Measurements from ENCODE around the gene CAMSAP1.

CAMSAP1 gene

GRCh38 chr9:135937521-135938489 is 30.5 kb upstream of the CAMSAP1 start:
- no peak for DNase-seq

- DNase-seq = no peak
These were observed 25.8 kb upstream of the CAMSAP1 start for GRCh38 chr9:135933114-135933513.

GRCh38 chr9:135932656-135933055 is 25.3 kb upstream of the CAMSAP1 start:
- no peak for DNase-seq

GRCh38 chr9:135931349-135931820 is 24.0 kb upstream of the CAMSAP1 start:
- DNase-seq = no peak

GRCh38 chr9:135930446-135931345 is 23.4 kb upstream of the CAMSAP1 start:
- no peak for DNase-seq

GRCh38 chr9:135929656-135930445 is 22.5 kb upstream of the CAMSAP1 start:
- no peak for DNase-seq

- no peak for DNase-seq
These were observed 21.6 kb upstream of the CAMSAP1 start for GRCh38 chr9:135928731-135929655.

GRCh38 chr9:135928074-135928730 is 20.9 kb upstream of the CAMSAP1 start:
- no peak for DNase-seq

GRCh38 chr9:135927195-135928013 is 20.1 kb upstream of the CAMSAP1 start:
- no peak for DNase-seq

- no peak for DNase-seq
These were observed 19.3 kb upstream of the CAMSAP1 start for GRCh38 chr9:135926402-135927194.

GRCh38 chr9:135925496-135926133 is 18.3 kb upstream of the CAMSAP1 start:
- no peak for DNase-seq

- no peak for DNase-seq
These were observed 17.4 kb upstream of the CAMSAP1 start for GRCh38 chr9:135924628-135925338.

GRCh38 chr9:135923508-135923907 is 16.2 kb upstream of the CAMSAP1 start:
- no peak for DNase-seq

- DNase-seq = no peak
These were observed 14.5 kb upstream of the CAMSAP1 start for GRCh38 chr9:135921749-135922310.

GRCh38 chr9:135920973-135921585 is 13.7 kb upstream of the CAMSAP1 start:
- no peak for DNase-seq

- DNase-seq = peak; percentile 13
These were observed 13.0 kb upstream of the CAMSAP1 start for GRCh38 chr9:135920256-135920930.

All from femur (tissue), 1 donor.